IPS-18c (cell line): ENCODE measurements around the gene KIRREL3.

Source experiments
- H3K4me3 ChIP-seq: 2 replicates; pipeline ENCODE4 v1.7.0; 2013; ENCODE audit warnings: low read depth, mild to moderate bottlenecking, low read length, moderate library complexity; ENCODE audit not compliant: insufficient read depth
- H3K9me3 ChIP-seq: one replicate; pipeline ENCODE4 v1.6.1; 2013; ENCODE audit warnings: mild to moderate bottlenecking, low read length, moderate library complexity; ENCODE audit not compliant: control insufficient read depth, insufficient read depth

KIRREL3 gene

GRCh38 chr11:126564566-126564965 lies 436.0 kb downstream of the KIRREL3 start:
- H3K9me3 ChIP-seq = no peaks in the 10 kb centered on the region
- H3K4me3 ChIP-seq = no peak overlapping the region

- H3K9me3 ChIP-seq = no peaks in the 10 kb centered on the region
- no peak overlapping the region for H3K4me3 ChIP-seq
Measured at GRCh38 chr11:126561327-126561893, 439.2 kb downstream of the KIRREL3 start.

GRCh38 chr11:126560221-126560620 lies 440.3 kb downstream of the KIRREL3 start:
- no peak overlapping the region for H3K4me3 ChIP-seq
- H3K9me3 ChIP-seq = no peaks in the 10 kb centered on the region

- H3K9me3 ChIP-seq = no peaks in the 10 kb centered on the region
- no peak overlapping the region for H3K4me3 ChIP-seq
Measured at GRCh38 chr11:126548581-126549550, 451.7 kb downstream of the KIRREL3 start.

GRCh38 chr11:126547691-126548090 lies 452.9 kb downstream of the KIRREL3 start:
- no peaks in the 10 kb centered on the region for H3K9me3 ChIP-seq
- H3K4me3 ChIP-seq = no peak overlapping the region

GRCh38 chr11:126547161-126547560 lies 453.4 kb downstream of the KIRREL3 start:
- H3K9me3 ChIP-seq = no peaks in the 10 kb centered on the region
- no peak overlapping the region; the same call in 1 of the 2 replicates for H3K4me3 ChIP-seq

- Histone ChIP-seq H3K4me3 (no peak overlapping the region), H3K9me3 (no peaks in the 10 kb centered on the region)
Measured at GRCh38 chr11:126546694-126547093, 453.9 kb downstream of the KIRREL3 start.

GRCh38 chr11:126546191-126546590 lies 454.4 kb downstream of the KIRREL3 start:
- Histone ChIP-seq H3K9me3 (no peaks in the 10 kb centered on the region), H3K4me3 (no peak overlapping the region)

GRCh38 chr11:126545057-126545555 lies 455.5 kb downstream of the KIRREL3 start:
- Histone ChIP-seq H3K4me3 (no peak overlapping the region), H3K9me3 (no peaks in the 10 kb centered on the region)

GRCh38 chr11:126544108-126545056 lies 456.2 kb downstream of the KIRREL3 start:
- no peak overlapping the region for H3K4me3 ChIP-seq

GRCh38 chr11:126543691-126544090 lies 456.9 kb downstream of the KIRREL3 start:
- Histone ChIP-seq H3K4me3 (no peak overlapping the region), H3K9me3 (no peaks in the 10 kb centered on the region)

More at GRCh38 chr11:126544108-126545056, 456.2 kb downstream of the KIRREL3 start:
- no peaks in the 10 kb centered on the region for H3K9me3 ChIP-seq

- no peak overlapping the region for H3K4me3 ChIP-seq
- no peaks in the 10 kb centered on the region for H3K9me3 ChIP-seq
Measured at GRCh38 chr11:126542334-126543015, 458.1 kb downstream of the KIRREL3 start.

GRCh38 chr11:126538071-126538470 lies 462.5 kb downstream of the KIRREL3 start:
- Histone ChIP-seq H3K4me3 (no peak overlapping the region), H3K9me3 (no peaks in the 10 kb centered on the region)

GRCh38 chr11:126537492-126537891 lies 463.1 kb downstream of the KIRREL3 start:
- Histone ChIP-seq H3K9me3 (no peaks in the 10 kb centered on the region), H3K4me3 (no peak overlapping the region)

- Histone ChIP-seq H3K4me3 (no peak overlapping the region), H3K9me3 (no peaks in the 10 kb centered on the region)
Measured at GRCh38 chr11:126534141-126534805, 466.3 kb downstream of the KIRREL3 start.

GRCh38 chr11:126533560-126533959 lies 467.0 kb downstream of the KIRREL3 start:
- Histone ChIP-seq H3K9me3 (no peaks in the 10 kb centered on the region), H3K4me3 (no peak overlapping the region)
